Stomach (tissue), 9 donors: Measurements from ENCODE around the gene GCN1. TPM values are rescaled to one million over a fixed set of nuclear protein-coding genes. Genes with fewer than 3 reads are reported as not detected.

ENCODE experiments used
- DNase-seq, 2 donors: peaks; one replicate each; pipeline versions ENCODE4 v3.0.0 to v3.0.0-alpha.2; 2013 to 2019
- H3K27ac ChIP-seq, 5 donors: fragments of 200-600 bp in 4 of 5; sonication (generic) in 4 of 5; one replicate each; pipeline ENCODE4 v1.5.1; 2013 to 2019; ENCODE audit warnings: mild to moderate bottlenecking in 1 of 5, moderate library complexity in 1 of 5
- H3K27me3 ChIP-seq, 3 donors: fragments of 200-600 bp; sonication (generic); one replicate each; pipeline ENCODE4 v1.5.1; 2017 to 2019; ENCODE audit warnings: mixed run types in 1 of 3
- H3K36me3 ChIP-seq, 4 donors: fragments of 200-600 bp; sonication (generic); 1 replicate in 3 of 4; 2 replicates in 1 of 4; pipeline ENCODE4 v1.5.1; 2016 to 2019
- H3K4me1 ChIP-seq, 4 donors: fragments of 200-600 bp; sonication (generic); one replicate each; pipeline ENCODE4 v1.5.1; 2016 to 2019
- H3K4me3 ChIP-seq, 4 donors: fragments of 200-600 bp; sonication (generic) in 3 of 4; one replicate each; pipeline ENCODE4 v1.5.1; 2016 to 2019; ENCODE audit warnings: mild to moderate bottlenecking in 1 of 4
- H3K9me3 ChIP-seq, 4 donors: fragments of 200-600 bp; sonication (generic); one replicate each; pipeline ENCODE4 v1.5.1; 2016 to 2019
- CTCF ChIP-seq, 7 experiments: fragments of 450-650 bp in 4 of 7; fragments of 200-600 bp in 3 of 7; sonication (generic) in 3 of 7; IDR thresholded peaks; one replicate each; pipeline ENCODE4 v1.5.1; 2016 to 2019; ENCODE audit warnings: antibody characterized with exemption in 7 of 7, control low read depth in 2 of 7, mild to moderate bottlenecking in 1 of 7
- EP300 ChIP-seq: sonication (generic); formaldehyde crosslinking; IDR thresholded peaks from one replicate; pipeline ENCODE4 v1.6.1; 2017; ENCODE audit warnings: antibody characterized with exemption
- POLR2A ChIP-seq, 4 donors: fragments of 450-650 bp; IDR thresholded peaks; one replicate each; pipeline ENCODE4 v1.6.1; 2016; ENCODE audit warnings: antibody characterized with exemption in 4 of 4, control low read depth in 2 of 4, mild to moderate bottlenecking in 1 of 4, moderate library complexity in 1 of 4
- POLR2AphosphoS5 ChIP-seq, 3 donors: sonication (generic); formaldehyde crosslinking; IDR thresholded peaks; one replicate each; pipeline ENCODE4 v1.6.1; 2016; ENCODE audit warnings: antibody characterized with exemption in 3 of 3
- WGBS, 5 donors: extraction: QIAGEN DNeasy Blood & Tissue Kit in 3 of 5; methylation state at CpG; one replicate each; pipeline versions ENCODE4 v1.1.5 to v1.1.7; 2013 to 2018; 5-methylcytosine and 5-hydroxymethylcytosine counted together
- intact Hi-C: fragments of 100-400 bp; cut with DNase I; formaldehyde crosslinking; loops from one replicate; pipeline ENCODE4 v1.15.1; 2023; ENCODE audit warnings: low total_unique reads
- polyA plus RNA-seq, 3 donors: library from polyadenylated mRNA; stranded (reverse); fragments of 200-250 nt; gene quantifications; one replicate each; pipeline ENCODE4 v1.2.3, GENCODE V29; 2013
- total RNA-seq, 5 donors: library from RNA; depleted of rRNA; stranded (reverse); fragments of >200 nt; gene quantifications; one replicate each; pipeline versions ENCODE4 v1.1.0 to v1.2.3, GENCODE V29; 2014 to 2016
- donor health status: healthy with polysubstance abuse.
- donor health status: Bipolar disorder and iron deficiency.
- donor health status: healthy.

Gene GCN1
- total and polyA plus RNA-seq, 8 donors = 8.7 to 226 (median 98.1) TPM

DNA sequence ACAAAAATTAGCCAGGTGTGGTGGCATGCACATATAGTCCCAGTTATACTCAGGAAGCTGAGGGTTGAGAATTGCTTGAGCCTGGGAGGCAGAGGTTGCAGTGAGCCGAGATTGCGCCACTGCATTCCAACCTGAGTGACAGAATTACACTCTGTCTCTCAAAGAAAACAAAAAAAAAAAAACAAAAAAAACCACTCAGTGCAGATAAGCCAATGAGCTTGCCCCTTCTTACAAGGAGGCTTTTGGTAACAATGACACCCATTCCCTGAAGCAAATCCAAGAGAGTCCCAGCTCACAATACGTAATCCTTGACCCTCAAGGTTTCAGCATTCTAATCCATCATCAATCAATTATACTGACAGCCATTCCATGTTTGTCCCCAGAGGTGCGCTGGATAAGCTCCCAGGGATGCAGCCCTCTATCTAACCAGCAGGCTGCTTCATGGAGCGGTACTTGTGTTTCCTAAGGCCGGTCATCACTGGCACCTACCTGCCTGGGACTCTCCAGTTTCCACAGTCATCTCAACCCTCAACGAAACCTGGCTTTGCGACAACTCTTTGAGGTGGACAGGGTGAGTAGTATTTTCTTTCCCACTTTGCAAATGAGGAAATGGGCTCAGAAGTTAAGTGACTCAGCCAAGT lies 12.4 kb downstream of the GCN1 start:
- no peaks in the 10 kb centered on the region for H3K9me3 ChIP-seq
- TF ChIP-seq CTCF (IDR thresholded peaks at IDR 0.05) (no peak), EP300 (no peak), POLR2AphosphoS5 (IDR thresholded peaks at IDR 0.05) (no peak), POLR2A (IDR thresholded peaks at IDR 0.05) (no peak)
- H3K27ac ChIP-seq = no peak overlapping the region
- intact Hi-C loops = no loop called here
- DNase-seq = no peak
- no peak overlapping the region for H3K4me3 ChIP-seq
- H3K4me1 ChIP-seq = peaks cover 0 to 10% (median 3%) of the 10 kb centered on the region in 4 donors
- WGBS, 5 donors = 78 to 91% (median 88%) methylated on average over 8 of the region's 8 CpGs
- H3K36me3 ChIP-seq = peaks cover 73 to 100% (median 100%) of the 10 kb centered on the region in 4 donors
- no peaks in the 10 kb centered on the region for H3K27me3 ChIP-seq

DNA sequence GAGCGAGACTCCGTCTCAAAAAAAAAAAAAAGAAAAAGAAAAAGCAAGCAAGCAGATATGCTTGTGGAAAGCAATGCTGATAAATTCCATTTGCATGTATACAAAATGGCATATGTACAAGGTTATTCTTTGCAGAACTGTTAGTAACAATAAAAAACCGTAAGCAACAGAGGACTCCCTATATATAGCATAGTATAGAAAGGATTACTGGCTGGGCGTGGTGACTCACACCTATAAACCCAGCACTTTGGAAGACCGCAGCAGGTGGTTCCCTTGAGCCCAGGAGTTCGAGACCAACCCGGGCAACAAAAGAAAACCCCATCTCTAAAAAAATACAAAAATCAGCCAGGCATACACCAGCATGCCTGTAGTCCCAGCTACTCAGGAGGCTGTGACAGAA lies 13.5 kb downstream of the GCN1 start:
- Histone ChIP-seq H3K9me3 (no peaks in the 10 kb centered on the region), H3K4me1 (peaks cover 0 to 10% (median 3%) of the 10 kb centered on the region in 4 donors), H3K36me3 (peaks cover 74 to 100% (median 100%) of the 10 kb centered on the region in 4 donors), H3K4me3 (no peak overlapping the region), H3K27ac (no peak overlapping the region), H3K27me3 (no peaks in the 10 kb centered on the region)
- TF ChIP-seq POLR2A (IDR thresholded peaks at IDR 0.05) = no peak
- no peak for TF ChIP-seq POLR2AphosphoS5 (IDR thresholded peaks at IDR 0.05)
- no peak for TF ChIP-seq CTCF (IDR thresholded peaks at IDR 0.05)
- no peak for TF ChIP-seq EP300
- 88 to 98% (median 93%) methylated on average over 7 of the region's 7 CpGs for WGBS, 5 donors
- DNase-seq = no peak
- intact Hi-C loops = no loop called here

- Histone ChIP-seq H3K4me1 (no peaks in the 10 kb centered on the region), H3K9me3 (no peaks in the 10 kb centered on the region), H3K27me3 (no peaks in the 10 kb centered on the region), H3K4me3 (no peak overlapping the region), H3K36me3 (peaks cover 88 to 100% (median 100%) of the 10 kb centered on the region in 4 donors), H3K27ac (no peak overlapping the region)
- DNase-seq = no peak
- no peak for TF ChIP-seq POLR2AphosphoS5 (IDR thresholded peaks at IDR 0.05)
- no peak for TF ChIP-seq POLR2A (IDR thresholded peaks at IDR 0.05)
- no peak for TF ChIP-seq CTCF (IDR thresholded peaks at IDR 0.05)
- TF ChIP-seq EP300 = no peak
- 90 to 97% (median 94%) methylated on average over 11 of the region's 11 CpGs for WGBS, 5 donors
- intact Hi-C loops = no loop called here
Observed at GRCh38 chr12:120175537-120175936, 19.0 kb downstream of the GCN1 start.

DNA sequence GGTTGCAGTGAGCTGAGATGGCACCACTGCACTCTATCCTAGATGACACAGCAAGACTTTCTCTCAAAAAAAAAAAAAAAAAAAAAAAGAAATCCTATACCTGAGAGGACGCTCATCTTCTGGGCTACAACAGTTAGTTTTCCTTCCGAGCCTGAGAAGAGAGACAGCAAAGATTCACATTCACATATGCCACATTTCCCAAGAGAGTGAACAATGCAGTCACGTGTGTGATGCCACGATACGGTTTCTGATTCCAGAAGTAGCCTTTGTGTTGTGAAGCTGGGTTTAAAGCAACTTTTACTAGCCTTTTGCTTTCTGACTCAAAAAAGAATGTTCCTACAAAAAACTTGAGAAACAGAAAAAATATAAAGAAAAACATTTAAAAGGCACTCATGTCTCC lies 19.5 kb downstream of the GCN1 start:
- Histone ChIP-seq H3K4me3 (no peak overlapping the region), H3K27ac (no peak overlapping the region), H3K36me3 (peaks cover 90 to 100% (median 100%) of the 10 kb centered on the region in 4 donors), H3K27me3 (no peaks in the 10 kb centered on the region), H3K4me1 (no peaks in the 10 kb centered on the region), H3K9me3 (no peaks in the 10 kb centered on the region)
- TF ChIP-seq EP300 = no peak
- no peak for TF ChIP-seq CTCF (IDR thresholded peaks at IDR 0.05)
- TF ChIP-seq POLR2A (IDR thresholded peaks at IDR 0.05) = no peak
- no peak for TF ChIP-seq POLR2AphosphoS5 (IDR thresholded peaks at IDR 0.05)
- intact Hi-C loops = no loop called here
- no peak for DNase-seq
- 88 to 94% (median 91%) methylated on average over 5 of the region's 5 CpGs for WGBS, 5 donors
